ENCODE data around the gene METTL17. TPM values are rescaled to one million over a fixed set of nuclear protein-coding genes. Genes with fewer than 3 reads are reported as not detected.

METTL17 gene
- total RNA-seq, 2 experiments from 2014 or later = 88.4 to 92.0 TPM

DNA sequence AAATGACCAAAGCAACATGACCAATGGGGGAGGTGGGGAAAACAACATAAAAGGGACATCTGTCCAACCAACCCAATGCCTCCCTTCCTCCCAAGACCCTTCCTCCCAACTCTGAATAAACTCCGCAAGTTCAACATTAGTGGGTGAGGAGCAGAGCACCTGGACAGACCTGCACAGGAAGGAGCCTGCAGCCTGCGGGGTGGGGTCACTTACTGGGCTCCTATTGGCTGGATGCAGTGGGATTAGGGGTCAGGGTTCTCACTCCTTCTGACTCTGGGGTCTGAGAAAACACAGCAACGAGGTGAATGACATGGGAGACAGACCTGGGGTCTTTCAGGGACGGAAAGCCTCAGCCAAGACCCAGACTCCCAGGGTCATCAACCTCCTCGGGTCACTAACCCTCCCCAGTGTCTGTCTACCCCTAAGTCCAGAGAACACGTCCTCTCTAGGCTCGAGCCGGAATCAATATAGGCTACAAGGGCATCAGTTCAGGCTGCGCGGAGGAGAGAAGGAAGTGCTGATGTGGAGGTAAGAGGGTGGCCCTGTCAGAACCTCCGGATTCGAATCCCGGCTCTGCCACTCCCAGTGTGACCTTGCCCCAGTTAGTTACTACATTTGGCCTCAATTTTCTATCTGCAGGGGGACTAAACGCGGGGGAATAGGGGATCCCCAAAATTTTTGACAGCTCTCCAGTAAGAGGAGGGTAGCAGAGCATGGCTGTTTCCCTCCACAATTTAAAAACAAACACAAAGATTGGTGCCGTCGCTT, 34.2 kb downstream of the METTL17 start:
- intact Hi-C loops (cut with micrococcal nuclease) = no loop called here

DNA sequence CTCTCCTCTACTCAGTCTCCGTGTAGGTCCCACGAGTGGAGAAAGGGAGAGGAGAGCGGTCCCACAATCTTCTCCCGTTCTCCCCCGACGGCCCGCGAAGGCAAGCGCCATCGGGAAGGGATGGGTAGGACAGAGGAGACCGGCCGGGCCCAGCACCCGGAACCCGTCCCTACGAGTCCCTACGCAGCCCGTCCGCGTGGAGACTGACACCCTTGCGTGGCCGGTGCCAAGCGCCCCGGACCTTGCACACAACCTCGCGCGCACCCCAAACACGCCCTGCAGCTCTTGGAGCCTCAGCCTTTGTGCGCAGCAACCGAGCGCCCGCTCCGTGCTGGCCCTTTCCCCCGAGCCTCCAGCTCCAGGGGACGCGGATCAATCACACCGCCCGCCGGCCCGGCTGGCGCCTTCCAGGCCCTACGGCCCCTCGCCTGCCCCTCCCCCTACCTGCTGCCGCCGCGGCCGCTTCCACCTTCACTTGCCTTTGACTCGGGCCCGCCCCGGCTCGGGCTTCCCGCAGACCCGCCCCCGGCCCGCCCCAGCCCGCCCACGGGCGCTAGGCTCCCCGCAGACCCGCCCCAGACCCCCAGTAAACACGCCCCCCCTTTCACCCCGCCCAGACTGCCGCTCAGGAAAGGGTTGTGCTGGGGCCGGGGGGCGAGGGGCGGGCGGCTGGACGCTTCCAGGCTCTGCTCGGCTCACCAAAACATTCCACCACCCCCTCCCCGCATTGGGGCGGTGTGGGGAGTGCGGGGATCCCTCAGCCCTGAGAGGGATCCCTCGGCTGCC, 35.0 kb downstream of the METTL17 start, which contains the start of gene NDRG2:
Gene NDRG2 (minus strand): TSS at position 477 of the 786 bp plus-strand sequence. CDS start 1,746 bp downstream, outside the sequence.
- ATAC-seq (peak; percentile 77), DNase-seq (peak; percentile 73)
- ChIA-PET CTCF (interaction anchor here (1.0 to 15.2 kb wide), 4 partner anchors 10 to 80 kb away, joined by 3 to 224 read pairs (median 14); partner anchors contain the start of gene ZNF219), POLR2A (no interaction called here)
- Mint-ChIP-seq H3K4me3 (peak within 1 kb of the TSS; percentile 78), H3K27ac (peak within 1 kb of the TSS; percentile 41), H3K27me3 (peaks cover 2% of the 10 kb centered on the region), H3K9me3 (no peaks in the 10 kb centered on the region), H3K36me3 (ENCODE audit: low read depth) (no peaks in the 10 kb centered on the region), H3K4me1 (ENCODE audit: low read depth) (peaks cover 12% of the 10 kb centered on the region)
- intact Hi-C loops (cut with micrococcal nuclease) = no loop called here
- TF ChIP-seq, protein P1, sequence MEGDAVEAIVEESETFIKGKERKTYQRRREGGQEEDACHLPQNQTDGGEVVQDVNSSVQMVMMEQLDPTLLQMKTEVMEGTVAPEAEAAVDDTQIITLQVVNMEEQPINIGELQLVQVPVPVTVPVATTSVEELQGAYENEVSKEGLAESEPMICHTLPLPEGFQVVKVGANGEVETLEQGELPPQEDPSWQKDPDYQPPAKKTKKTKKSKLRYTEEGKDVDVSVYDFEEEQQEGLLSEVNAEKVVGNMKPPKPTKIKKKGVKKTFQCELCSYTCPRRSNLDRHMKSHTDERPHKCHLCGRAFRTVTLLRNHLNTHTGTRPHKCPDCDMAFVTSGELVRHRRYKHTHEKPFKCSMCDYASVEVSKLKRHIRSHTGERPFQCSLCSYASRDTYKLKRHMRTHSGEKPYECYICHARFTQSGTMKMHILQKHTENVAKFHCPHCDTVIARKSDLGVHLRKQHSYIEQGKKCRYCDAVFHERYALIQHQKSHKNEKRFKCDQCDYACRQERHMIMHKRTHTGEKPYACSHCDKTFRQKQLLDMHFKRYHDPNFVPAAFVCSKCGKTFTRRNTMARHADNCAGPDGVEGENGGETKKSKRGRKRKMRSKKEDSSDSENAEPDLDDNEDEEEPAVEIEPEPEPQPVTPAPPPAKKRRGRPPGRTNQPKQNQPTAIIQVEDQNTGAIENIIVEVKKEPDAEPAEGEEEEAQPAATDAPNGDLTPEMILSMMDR (IDR thresholded peaks at IDR 0.05) = no peak

More for the DNA sequence above, 34.2 kb downstream of the METTL17 start:
- TF ChIP-seq, protein P1 (IDR thresholded peaks at IDR 0.05) = no peak
- CTCF ChIA-PET = interaction anchor here (0.8 to 15.2 kb wide), 9 partner anchors 9 to 81 kb away, joined by 3 to 224 read pairs (median 5); partner anchors contain the start of gene ZNF219
- ATAC-seq (peak; percentile 40), DNase-seq (peak; percentile 18)
- POLR2A ChIA-PET = interaction anchor here (1.1 to 1.2 kb wide), 3 partner anchors 9 to 79 kb away, joined by 3 to 7 read pairs (median 3); no protein-coding TSS in a partner anchor
- Mint-ChIP-seq H3K4me3 (peak overlapping the region; percentile 78), H3K36me3 (ENCODE audit: low read depth) (no peaks in the 10 kb centered on the region), H3K9me3 (no peaks in the 10 kb centered on the region), H3K27ac (peak overlapping the region; percentile 41), H3K27me3 (peaks cover 2% of the 10 kb centered on the region), H3K4me1 (ENCODE audit: low read depth) (peaks cover 12% of the 10 kb centered on the region)

DNA sequence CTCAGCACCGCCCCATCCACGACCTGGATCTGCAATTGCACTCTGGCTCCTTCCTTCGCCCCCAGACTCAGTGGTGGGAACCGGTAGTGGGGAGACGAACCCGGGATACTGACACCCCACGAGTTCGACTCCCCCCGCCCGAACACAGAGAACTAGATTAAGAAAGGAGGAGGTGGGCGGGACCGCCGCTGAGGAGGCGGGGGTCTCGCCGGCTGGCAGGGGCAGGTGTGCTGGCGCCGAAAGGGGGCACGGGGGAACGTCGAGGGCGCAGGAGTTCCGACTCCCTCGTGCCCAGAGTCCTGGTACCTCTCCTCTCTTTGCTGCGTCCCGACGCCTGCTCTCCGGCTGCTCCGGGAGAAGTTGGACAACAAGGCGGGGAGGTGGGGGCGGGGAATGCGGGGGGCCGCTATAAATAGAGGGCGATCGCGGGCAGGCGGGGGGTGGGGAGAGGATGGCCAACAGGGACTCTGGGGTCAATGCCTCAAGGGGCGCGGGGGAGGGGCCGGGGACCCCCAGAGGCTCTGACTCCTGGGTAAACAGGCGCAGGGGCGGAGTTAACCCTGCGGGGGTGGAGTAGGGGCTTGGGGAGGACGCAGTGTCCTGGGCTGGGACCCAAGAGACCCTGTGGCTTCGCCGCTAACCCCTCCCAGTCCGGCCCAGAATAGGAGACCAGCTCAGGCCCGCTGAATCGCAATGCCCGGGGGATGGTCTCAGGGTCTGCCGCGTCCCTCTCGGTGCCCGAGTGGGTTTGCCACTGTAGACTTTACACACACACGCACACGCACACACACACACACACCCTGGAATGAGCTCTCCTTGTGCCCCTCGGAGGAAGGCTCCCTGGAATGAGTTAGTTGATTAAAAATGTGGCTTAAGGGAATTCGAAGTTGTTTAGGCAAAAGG, 35.8 kb downstream of the METTL17 start:
- ATAC-seq (peak; percentile 41), DNase-seq (no peak)
- CTCF ChIA-PET = interaction anchor here (1.0 to 15.2 kb wide), 9 partner anchors 8 to 78 kb away, joined by 3 to 224 read pairs (median 7); partner anchors contain the start of gene ZNF219
- intact Hi-C loops (cut with micrococcal nuclease) = no loop called here
- no peak overlapping the region for H3K27ac Mint-ChIP-seq
- H3K9me3 Mint-ChIP-seq = no peaks in the 10 kb centered on the region
- H3K36me3 Mint-ChIP-seq (ENCODE audit: low read depth) = no peaks in the 10 kb centered on the region
- peaks cover 2% of the 10 kb centered on the region for H3K27me3 Mint-ChIP-seq
- POLR2A ChIA-PET = no interaction called here
- peak overlapping the region; percentile 78 for H3K4me3 Mint-ChIP-seq
- peaks cover 12% of the 10 kb centered on the region for H3K4me1 Mint-ChIP-seq (ENCODE audit: low read depth)
- TF ChIP-seq, protein P1 (IDR thresholded peaks at IDR 0.05) = no peak

DNA sequence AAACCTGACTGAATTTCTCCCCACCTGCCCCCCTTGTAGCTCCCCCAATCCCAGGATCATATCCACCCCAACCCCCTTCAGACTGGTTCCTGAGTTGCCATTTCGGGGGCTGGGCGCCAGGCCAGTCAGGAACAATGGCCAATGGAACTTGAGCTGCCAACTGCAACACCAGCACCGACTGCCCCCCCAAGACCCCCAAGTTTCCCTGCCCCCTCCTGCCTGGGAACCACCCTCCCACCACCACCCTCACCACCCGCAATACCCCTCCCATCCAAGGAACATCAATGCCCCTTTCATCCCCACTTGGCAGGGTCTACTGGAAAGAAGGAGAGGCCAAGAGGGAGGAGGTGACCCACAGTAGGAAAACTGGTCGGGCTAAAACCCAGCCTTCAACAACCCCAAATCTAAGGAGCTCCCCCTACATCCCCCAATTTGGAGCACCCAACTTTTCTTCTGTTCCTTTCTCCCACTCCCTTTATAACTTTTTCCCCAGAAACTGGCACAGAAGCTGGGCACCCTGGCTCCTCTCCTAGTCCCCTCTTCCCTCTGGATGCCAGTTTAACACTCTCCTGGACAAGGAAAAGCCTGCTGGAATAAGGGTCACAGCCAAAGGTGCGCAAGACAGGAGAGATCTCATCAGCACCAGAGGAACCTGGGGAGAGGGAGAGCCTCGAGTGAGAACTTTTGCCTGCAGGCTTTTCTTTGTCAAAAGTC, 36.7 kb downstream of the METTL17 start:
- ATAC-seq (no peak), DNase-seq (no peak)
- H3K9me3 Mint-ChIP-seq = no peaks in the 10 kb centered on the region
- H3K36me3 Mint-ChIP-seq (ENCODE audit: low read depth) = no peaks in the 10 kb centered on the region
- intact Hi-C loops (cut with micrococcal nuclease) = no loop called here
- H3K4me3 Mint-ChIP-seq = no peak overlapping the region
- H3K27me3 Mint-ChIP-seq = peaks cover 2% of the 10 kb centered on the region
- CTCF ChIA-PET = interaction anchor here (1.0 to 5.4 kb wide), 6 partner anchors 9 to 78 kb away, joined by 3 to 38 read pairs (median 6); no protein-coding TSS in a partner anchor
- H3K27ac Mint-ChIP-seq = no peak overlapping the region
- TF ChIP-seq, protein P1 (IDR thresholded peaks at IDR 0.05) = no peak
- H3K4me1 Mint-ChIP-seq (ENCODE audit: low read depth) = peaks cover 12% of the 10 kb centered on the region
- POLR2A ChIA-PET = no interaction called here
